HUES6 (cell line): ENCODE results near the gene GMDS.

Source experiments
- H3K27ac ChIP-seq: 2 replicates; pipeline ENCODE4 v1.7.0; 2013; ENCODE audit warnings: low read depth, mild to moderate bottlenecking, low read length, inconsistent platforms
- H3K27me3 ChIP-seq: 2 replicates; pipeline ENCODE4 v1.6.1; 2013; ENCODE audit warnings: low read length; ENCODE audit not compliant: control insufficient read depth, insufficient read depth
- H3K36me3 ChIP-seq: 2 replicates; pipeline ENCODE4 v1.6.1; 2013; ENCODE audit warnings: low read length; ENCODE audit not compliant: control insufficient read depth, insufficient read depth
- H3K4me1 ChIP-seq: 2 replicates; pipeline ENCODE4 v1.6.1; 2013; ENCODE audit warnings: low read length; ENCODE audit not compliant: control insufficient read depth, insufficient read depth
- H3K4me3 ChIP-seq: 2 replicates; pipeline ENCODE4 v1.5.1; 2013; ENCODE audit warnings: low read depth, low read length
- H3K9ac ChIP-seq: one replicate; pipeline ENCODE4 v1.6.1; 2013; ENCODE audit warnings: mild to moderate bottlenecking, low read length
- H3K9me3 ChIP-seq: 2 replicates; pipeline ENCODE4 v1.6.1; 2013; ENCODE audit warnings: low read depth, low read length; ENCODE audit not compliant: control insufficient read depth, insufficient read depth

The GMDS gene

DNA sequence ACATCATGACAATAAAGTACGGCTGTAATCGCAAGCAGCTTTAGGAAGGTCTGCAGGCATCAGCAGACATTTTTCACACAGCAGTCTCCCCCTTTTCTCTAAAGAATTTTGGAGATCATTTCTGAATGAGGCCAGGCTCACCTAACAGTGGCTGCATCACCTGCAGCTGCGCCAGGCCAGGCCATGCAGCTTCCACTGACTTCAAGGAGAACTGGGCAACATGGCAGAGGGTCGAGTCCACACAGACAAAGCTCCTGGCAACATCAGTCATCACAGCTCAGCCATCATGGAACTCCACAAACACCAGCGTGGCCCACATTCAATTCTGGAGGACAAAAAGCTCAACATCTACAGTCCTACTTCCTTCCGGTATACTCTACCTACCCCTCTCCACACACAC lies 653.5 kb downstream of the GMDS start:
- no peaks in the 10 kb centered on the region for H3K36me3 ChIP-seq
- H3K4me1 ChIP-seq = peaks cover 11% of the 10 kb centered on the region
- no peak overlapping the region for H3K9ac ChIP-seq
- H3K9me3 ChIP-seq = no peaks in the 10 kb centered on the region
- H3K4me3 ChIP-seq = no peak overlapping the region
- peaks cover 27% of the 10 kb centered on the region for H3K27me3 ChIP-seq
- H3K27ac ChIP-seq = no peak overlapping the region

DNA sequence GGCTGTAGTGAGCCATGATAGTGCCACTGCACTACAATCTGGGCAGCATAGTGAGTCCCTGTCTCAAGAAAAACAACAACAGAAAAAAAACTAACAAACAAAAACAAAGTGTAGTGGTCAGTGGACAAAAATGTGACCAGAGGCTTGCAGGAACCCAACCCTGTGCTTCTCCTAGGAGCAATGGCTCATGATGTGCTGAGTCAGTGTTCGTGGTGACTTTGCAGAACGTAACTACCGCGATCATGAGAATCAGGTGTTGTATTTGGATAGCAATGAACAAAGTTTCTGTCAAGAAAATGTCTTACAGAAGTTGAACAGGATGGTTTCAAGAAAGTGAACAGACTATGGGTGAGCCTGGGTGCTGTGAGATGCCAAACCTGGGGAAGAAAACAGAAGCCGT lies 654.2 kb downstream of the GMDS start:
- Histone ChIP-seq H3K27me3 (peaks cover 27% of the 10 kb centered on the region), H3K36me3 (no peaks in the 10 kb centered on the region), H3K9me3 (no peaks in the 10 kb centered on the region), H3K27ac (no peak overlapping the region), H3K4me1 (peaks cover 5% of the 10 kb centered on the region; the same call in 1 of the 2 replicates), H3K4me3 (no peak overlapping the region), H3K9ac (no peak overlapping the region)

- Histone ChIP-seq H3K4me3 (no peak overlapping the region), H3K27me3 (peaks cover 21% of the 10 kb centered on the region), H3K27ac (no peak overlapping the region), H3K4me1 (no peaks in the 10 kb centered on the region; the same call in 1 of the 2 replicates), H3K36me3 (no peaks in the 10 kb centered on the region), H3K9ac (no peak overlapping the region), H3K9me3 (no peaks in the 10 kb centered on the region)
Observed at GRCh38 chr6:1590580-1590979, 654.8 kb downstream of the GMDS start.

- H3K9me3 ChIP-seq = no peaks in the 10 kb centered on the region
- H3K4me3 ChIP-seq = no peak overlapping the region
- no peaks in the 10 kb centered on the region for H3K36me3 ChIP-seq
- H3K27me3 ChIP-seq = peaks cover 10% of the 10 kb centered on the region; the same call in 1 of the 2 replicates
- H3K4me1 ChIP-seq = no peaks in the 10 kb centered on the region
- H3K27ac ChIP-seq = no peak overlapping the region
- H3K9ac ChIP-seq = no peak overlapping the region
Observed at GRCh38 chr6:1589208-1589607, 656.2 kb downstream of the GMDS start.

DNA sequence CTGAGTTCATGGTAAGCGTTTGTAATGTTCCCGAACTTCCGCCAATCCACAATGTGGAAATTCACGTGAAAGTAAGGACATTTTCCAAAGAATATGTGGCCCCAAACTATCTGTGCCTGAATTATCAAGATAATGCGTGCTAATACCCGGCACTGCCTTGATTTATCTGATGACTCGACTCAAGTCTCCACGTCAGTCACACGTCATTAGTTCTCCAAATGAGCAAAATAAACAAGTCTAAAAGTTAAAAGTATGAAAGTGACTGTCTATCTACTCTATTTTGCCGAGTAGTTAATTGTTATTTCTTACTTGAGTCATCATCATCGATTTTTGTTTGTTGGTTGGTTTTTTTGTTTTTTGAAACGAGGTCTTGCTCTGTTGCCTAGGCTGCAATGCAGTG lies 657.4 kb downstream of the GMDS start:
- Histone ChIP-seq H3K4me3 (no peak overlapping the region), H3K36me3 (no peaks in the 10 kb centered on the region), H3K4me1 (no peaks in the 10 kb centered on the region), H3K27ac (no peak overlapping the region), H3K9ac (no peak overlapping the region), H3K9me3 (no peaks in the 10 kb centered on the region), H3K27me3 (no peaks in the 10 kb centered on the region)

GRCh38 chr6:1587546-1587945 lies 657.9 kb downstream of the GMDS start:
- H3K27me3 ChIP-seq = no peaks in the 10 kb centered on the region

GRCh38 chr6:1586861-1587450 lies 658.4 kb downstream of the GMDS start:
- H3K9me3 ChIP-seq = no peaks in the 10 kb centered on the region
- no peaks in the 10 kb centered on the region for H3K36me3 ChIP-seq
- no peaks in the 10 kb centered on the region for H3K4me1 ChIP-seq
- H3K4me3 ChIP-seq = no peak overlapping the region
- H3K27ac ChIP-seq = no peak overlapping the region
- no peak overlapping the region for H3K9ac ChIP-seq
- no peaks in the 10 kb centered on the region for H3K27me3 ChIP-seq

More at GRCh38 chr6:1587546-1587945, 657.9 kb downstream of the GMDS start:
- H3K9ac ChIP-seq = no peak overlapping the region
- no peak overlapping the region for H3K4me3 ChIP-seq
- no peaks in the 10 kb centered on the region for H3K4me1 ChIP-seq
- H3K27ac ChIP-seq = no peak overlapping the region
- no peaks in the 10 kb centered on the region for H3K9me3 ChIP-seq
- H3K36me3 ChIP-seq = no peaks in the 10 kb centered on the region

- no peaks in the 10 kb centered on the region for H3K27me3 ChIP-seq
- H3K27ac ChIP-seq = no peak overlapping the region
- H3K36me3 ChIP-seq = no peaks in the 10 kb centered on the region
- no peak overlapping the region for H3K9ac ChIP-seq
- no peaks in the 10 kb centered on the region for H3K9me3 ChIP-seq
- no peaks in the 10 kb centered on the region for H3K4me1 ChIP-seq
- H3K4me3 ChIP-seq = no peak overlapping the region
Observed at GRCh38 chr6:1586256-1586655, 659.1 kb downstream of the GMDS start.

GRCh38 chr6:1585669-1586049 lies 659.7 kb downstream of the GMDS start:
- Histone ChIP-seq H3K27me3 (no peaks in the 10 kb centered on the region), H3K4me1 (no peaks in the 10 kb centered on the region), H3K36me3 (no peaks in the 10 kb centered on the region), H3K9ac (no peak overlapping the region), H3K27ac (no peak overlapping the region), H3K9me3 (no peaks in the 10 kb centered on the region), H3K4me3 (no peak overlapping the region)

GRCh38 chr6:1584996-1585668 lies 660.3 kb downstream of the GMDS start:
- H3K27me3 ChIP-seq = no peaks in the 10 kb centered on the region
- H3K36me3 ChIP-seq = no peaks in the 10 kb centered on the region
- no peaks in the 10 kb centered on the region for H3K4me1 ChIP-seq
- no peak overlapping the region for H3K4me3 ChIP-seq
- H3K9me3 ChIP-seq = no peaks in the 10 kb centered on the region
- H3K27ac ChIP-seq = no peak overlapping the region
- no peak overlapping the region for H3K9ac ChIP-seq

GRCh38 chr6:1584146-1584545 lies 661.3 kb downstream of the GMDS start:
- H3K9ac ChIP-seq = no peak overlapping the region
- H3K9me3 ChIP-seq = no peaks in the 10 kb centered on the region
- peaks cover 4% of the 10 kb centered on the region; the same call in 1 of the 2 replicates for H3K27me3 ChIP-seq
- H3K4me3 ChIP-seq = no peak overlapping the region
- no peaks in the 10 kb centered on the region for H3K4me1 ChIP-seq
- no peaks in the 10 kb centered on the region for H3K36me3 ChIP-seq
- no peak overlapping the region for H3K27ac ChIP-seq
